GM23248 (cell line): ENCODE results near the gene SLC15A1.

Source experiments
- EZH2 ChIP-seq: fragments of 200-600 bp; sonication (generic); IDR thresholded peaks from 2 replicates; pipeline ENCODE4 v1.6.1; 2018; ENCODE audit warnings: antibody characterized with exemption, mild to moderate bottlenecking; ENCODE audit not compliant: insufficient read depth, poor library complexity, severe bottlenecking
- EZH2phosphoT487 ChIP-seq: fragments of 200-600 bp; sonication (generic); IDR thresholded peaks from 2 replicates; pipeline ENCODE4 v1.6.1; 2018; ENCODE audit warnings: antibody characterized with exemption, moderate library complexity, mild to moderate bottlenecking, low read depth; ENCODE audit not compliant: insufficient read depth

- no peak for TF ChIP-seq EZH2
- no peak for TF ChIP-seq EZH2phosphoT487
Observed at GRCh38 chr13:98672947-98673613, 79.4 kb downstream of the SLC15A1 start.
